GM12875 (cell line): ENCODE measurements around the gene HDAC4.

ENCODE experiments used
- H3K4me3 ChIP-seq: one replicate; pipeline ENCODE4 v1.5.1; 2011; ENCODE audit warnings: low read depth, low read length, control low read depth
- CTCF ChIP-seq: IDR thresholded peaks from 2 replicates; pipeline ENCODE4 v1.5.1; 2011; ENCODE audit warnings: low read depth, mild to moderate bottlenecking, control low read depth, inconsistent platforms, low read length, moderate library complexity, borderline replicate concordance; ENCODE audit not compliant: insufficient read depth

Gene HDAC4

GRCh38 chr2:239360421-239361310 lies 40.2 kb downstream of the HDAC4 start:
- TF ChIP-seq CTCF = no peak
- H3K4me3 ChIP-seq = no peak overlapping the region

GRCh38 chr2:239360008-239360407 lies 40.8 kb downstream of the HDAC4 start:
- TF ChIP-seq CTCF = no peak
- H3K4me3 ChIP-seq = no peak overlapping the region

- no peak for TF ChIP-seq CTCF
- H3K4me3 ChIP-seq = no peak overlapping the region
Measured at GRCh38 chr2:239359196-239359912, 41.5 kb downstream of the HDAC4 start.

GRCh38 chr2:239358062-239358754 lies 42.6 kb downstream of the HDAC4 start:
- H3K4me3 ChIP-seq = no peak overlapping the region
- no peak for TF ChIP-seq CTCF

GRCh38 chr2:239355724-239356123 lies 45.1 kb downstream of the HDAC4 start:
- no peak for TF ChIP-seq CTCF
- no peak overlapping the region for H3K4me3 ChIP-seq

- no peak for TF ChIP-seq CTCF
- no peak overlapping the region for H3K4me3 ChIP-seq
Measured at GRCh38 chr2:239355139-239355538, 45.7 kb downstream of the HDAC4 start.
